K562 (cell line): Measurements from ENCODE around the gene GCH1.

Source experiments
- CEBPB ChIP-seq: fragments of 450-650 bp; IDR thresholded peaks from 2 replicates; pipeline ENCODE4 v1.6.1; 2016; ENCODE audit warnings: missing genetic modification characterization, missing compliant biosample characterization
- CTCF ChIP-seq, 3 experiments: IDR thresholded peaks in 2 of 3; conservative IDR thresholded peaks in 1 of 3; 2 replicates each; pipeline ENCODE4 v1.5.1; 2011 to 2012; ENCODE audit warnings: low read length in 3 of 3, mild to moderate bottlenecking in 3 of 3, control low read depth in 2 of 3, improper control_type of control experiment in 1 of 3, inconsistent platforms in 1 of 3, low read depth in 1 of 3, mixed read lengths in 1 of 3, moderate library complexity in 1 of 3; ENCODE audit not compliant: insufficient read depth in 2 of 3
- E2F5 ChIP-seq: sonication (generic); formaldehyde crosslinking; IDR thresholded peaks from 2 replicates; pipeline ENCODE4 v1.8.0; 2022; ENCODE audit warnings: mild to moderate bottlenecking, missing genetic modification reagents
- ELF1 ChIP-seq: fragments of 200-800 bp; sonication (Bioruptor generic); IDR thresholded peaks from 2 replicates; pipeline ENCODE4 v1.6.1; 2016; ENCODE audit warnings: missing genetic modification characterization, missing compliant biosample characterization
- EP300 ChIP-seq: IDR thresholded peaks from 2 replicates; pipeline ENCODE4 v1.6.1; 2012; ENCODE audit warnings: low read length, improper control_type of control experiment
- NR2C2 ChIP-seq, 2 experiments: fragments of 200-800 bp in 1 of 2; sonication (Bioruptor generic) in 1 of 2; sonication (generic) in 1 of 2; formaldehyde crosslinking in 1 of 2; IDR thresholded peaks; 2 replicates each; pipeline versions ENCODE4 v1.6.1 to v1.8.0; 2016 to 2022; ENCODE audit warnings: mild to moderate bottlenecking in 1 of 2, missing compliant biosample characterization in 1 of 2, missing genetic modification characterization in 1 of 2, missing genetic modification reagents in 1 of 2
- PCBP2 ChIP-seq: fragments of 200-400 bp; formaldehyde crosslinking; IDR thresholded peaks from 2 replicates; pipeline ENCODE4 v1.6.1; 2018; ENCODE audit warnings: low read length, low read depth, mild to moderate bottlenecking, moderate library complexity; ENCODE audit not compliant: poor library complexity, severe bottlenecking
- POLR2A ChIP-seq: fragments of 450-650 bp; conservative IDR thresholded peaks from 2 replicates; pipeline ENCODE4 v1.6.1; 2016
- RFX5 ChIP-seq: IDR thresholded peaks from 2 replicates; pipeline ENCODE4 v1.6.1; 2011; ENCODE audit warnings: low read depth, mild to moderate bottlenecking, improper control_type of control experiment, low read length
- SMAD4 ChIP-seq: fragments of 250-450 bp; sonication (Bioruptor Pico); conservative IDR thresholded peaks from 2 replicates; pipeline ENCODE4 v1.8.0; 2021; ENCODE audit warnings: inconsistent platforms, mild to moderate bottlenecking, moderate library complexity
- SOX6 ChIP-seq: fragments of 450-650 bp; IDR thresholded peaks from 2 replicates; pipeline ENCODE4 v1.6.1; 2014; ENCODE audit warnings: mild to moderate bottlenecking
- SRSF9 ChIP-seq: fragments of 200-400 bp; formaldehyde crosslinking; IDR thresholded peaks from 2 replicates; pipeline ENCODE4 v1.6.1; 2017; ENCODE audit warnings: low read depth, low read length, borderline replicate concordance
- YY1 ChIP-seq, 3 experiments: IDR thresholded peaks; 2 replicates each; pipeline ENCODE4 v1.6.1; 2011; ENCODE audit warnings: low read length in 2 of 3, mild to moderate bottlenecking in 2 of 3, moderate library complexity in 2 of 3, borderline replicate concordance in 1 of 3, control low read depth in 1 of 3, low read depth in 1 of 3; ENCODE audit not compliant: insufficient read depth in 3 of 3, insufficient replicate concordance in 2 of 3, control insufficient read depth in 1 of 3, insufficient read length in 1 of 3; ENCODE audit errors: extremely low read depth in 1 of 3

- no peak for TF ChIP-seq ELF1
- no peak for TF ChIP-seq SRSF9
- TF ChIP-seq CTCF (IDR thresholded peaks at IDR 0.05 in 2 of 3, conservative IDR thresholded peaks at IDR 0.05 in 1 of 3; ENCODE audit: insufficient read depth in 2 of 3, low read depth in 1 of 3, low read length in 3 of 3): no peak
- TF ChIP-seq NR2C2 (CRISPR knock-in tag; IDR thresholded peaks at IDR 0.05): no peak
- TF ChIP-seq NR2C2 (tag; IDR thresholded peaks at IDR 0.05): no peak
- TF ChIP-seq CEBPB: no peak
- TF ChIP-seq YY1 (IDR thresholded peaks at IDR 0.05; ENCODE audit: borderline replicate concordance in 1 of 3, control insufficient read depth in 1 of 3, extremely low read depth in 1 of 3, insufficient read depth in 3 of 3, insufficient read length in 1 of 3, insufficient replicate concordance in 2 of 3, low read depth in 1 of 3, low read length in 2 of 3): no peak
- TF ChIP-seq POLR2A: no peak
- TF ChIP-seq SMAD4 (CRISPR knock-in tag): no peak
- no peak for TF ChIP-seq RFX5
- no peak for TF ChIP-seq E2F5 (CRISPR knock-in tag)
- TF ChIP-seq SOX6: no peak
- TF ChIP-seq PCBP2: no peak
- no peak for TF ChIP-seq EP300
These were observed 53.7 kb downstream of the GCH1 start for GRCh38 chr14:54848910-54849309.
